Nephron progenitor cell (in vitro differentiated cells): Measurements from ENCODE around the gene SDK1.

Source experiments
- DNase-seq: peaks from one replicate; pipeline ENCODE4 v3.0.0; 2021
- H3K27ac Mint-ChIP-seq: 2 replicates; pipeline ENCODE4 v1.8.0; 2021; ENCODE audit warnings: mild to moderate bottlenecking, moderate library complexity, mixed read lengths
- H3K27me3 Mint-ChIP-seq: 2 replicates; pipeline ENCODE4 v1.8.0; 2021; ENCODE audit warnings: mild to moderate bottlenecking, low read depth, mixed read lengths; ENCODE audit not compliant: poor library complexity
- H3K36me3 Mint-ChIP-seq: 2 replicates; pipeline ENCODE4 v1.8.0; 2021; ENCODE audit warnings: low read depth, mixed read lengths
- H3K4me1 Mint-ChIP-seq: 2 replicates; pipeline ENCODE4 v1.8.0; 2021; ENCODE audit warnings: mixed read lengths
- H3K4me3 Mint-ChIP-seq: 2 replicates; pipeline ENCODE4 v1.8.0; 2021; ENCODE audit warnings: mild to moderate bottlenecking, moderate library complexity, mixed read lengths
- H3K9me3 Mint-ChIP-seq: 2 replicates; pipeline ENCODE4 v1.8.0; 2021; ENCODE audit warnings: mild to moderate bottlenecking, moderate library complexity, mixed read lengths
- TF ChIP-seq, protein P1 (sequence below): fragments of 200-600 bp; sonication (generic); IDR thresholded peaks from 2 replicates; pipeline ENCODE4 v1.5.0; 2021; ENCODE audit warnings: antibody characterized with exemption

The SDK1 gene

DNA sequence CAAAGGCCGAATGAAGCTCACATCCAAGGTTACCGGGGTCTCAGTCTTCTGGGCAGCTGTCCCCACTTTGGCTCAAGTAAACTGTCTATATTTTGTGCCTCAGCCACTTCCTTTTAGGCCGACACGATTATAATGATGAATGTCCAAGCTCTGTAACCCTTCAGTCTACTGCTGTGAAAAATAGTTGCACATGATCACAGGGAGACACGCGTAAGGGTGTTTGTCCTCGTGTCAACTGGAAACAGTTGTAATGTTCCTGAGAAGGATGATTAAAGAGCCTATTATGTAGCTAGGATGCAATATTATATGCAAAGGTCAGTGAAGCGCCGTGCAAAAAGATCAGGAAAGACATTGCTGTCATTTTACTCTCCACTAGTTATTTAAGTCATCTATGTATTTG is 559.9 kb downstream of the SDK1 start:
- no peak for DNase-seq
- H3K4me1 Mint-ChIP-seq = peaks cover 15% of the 10 kb centered on the region
- no peaks in the 10 kb centered on the region for H3K27me3 Mint-ChIP-seq
- no peak overlapping the region for H3K4me3 Mint-ChIP-seq
- TF ChIP-seq, protein P1, sequence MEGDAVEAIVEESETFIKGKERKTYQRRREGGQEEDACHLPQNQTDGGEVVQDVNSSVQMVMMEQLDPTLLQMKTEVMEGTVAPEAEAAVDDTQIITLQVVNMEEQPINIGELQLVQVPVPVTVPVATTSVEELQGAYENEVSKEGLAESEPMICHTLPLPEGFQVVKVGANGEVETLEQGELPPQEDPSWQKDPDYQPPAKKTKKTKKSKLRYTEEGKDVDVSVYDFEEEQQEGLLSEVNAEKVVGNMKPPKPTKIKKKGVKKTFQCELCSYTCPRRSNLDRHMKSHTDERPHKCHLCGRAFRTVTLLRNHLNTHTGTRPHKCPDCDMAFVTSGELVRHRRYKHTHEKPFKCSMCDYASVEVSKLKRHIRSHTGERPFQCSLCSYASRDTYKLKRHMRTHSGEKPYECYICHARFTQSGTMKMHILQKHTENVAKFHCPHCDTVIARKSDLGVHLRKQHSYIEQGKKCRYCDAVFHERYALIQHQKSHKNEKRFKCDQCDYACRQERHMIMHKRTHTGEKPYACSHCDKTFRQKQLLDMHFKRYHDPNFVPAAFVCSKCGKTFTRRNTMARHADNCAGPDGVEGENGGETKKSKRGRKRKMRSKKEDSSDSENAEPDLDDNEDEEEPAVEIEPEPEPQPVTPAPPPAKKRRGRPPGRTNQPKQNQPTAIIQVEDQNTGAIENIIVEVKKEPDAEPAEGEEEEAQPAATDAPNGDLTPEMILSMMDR = no peak
- peaks cover 7% of the 10 kb centered on the region for H3K9me3 Mint-ChIP-seq
- no peaks in the 10 kb centered on the region for H3K36me3 Mint-ChIP-seq
- no peak overlapping the region for H3K27ac Mint-ChIP-seq

DNA sequence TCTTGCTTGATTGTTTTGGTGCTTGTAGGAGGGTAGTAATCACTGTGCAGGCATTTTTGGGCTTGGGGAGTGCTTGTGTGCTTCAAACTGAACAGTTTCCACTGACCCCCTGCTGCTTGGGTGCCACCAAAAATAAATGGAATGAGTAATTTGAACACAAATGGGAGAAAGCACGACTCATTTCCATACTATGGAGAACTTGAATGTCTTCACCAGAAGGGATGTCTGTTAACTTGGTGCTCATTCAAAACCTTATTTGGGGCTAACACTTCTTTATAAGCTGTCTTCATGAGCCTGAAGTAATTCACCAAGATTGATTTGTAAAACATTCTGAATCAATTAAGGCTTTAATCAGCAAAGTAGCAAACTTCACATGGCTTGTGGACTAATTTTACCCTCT is 560.3 kb downstream of the SDK1 start:
- Mint-ChIP-seq H3K4me3 (no peak overlapping the region), H3K4me1 (peaks cover 15% of the 10 kb centered on the region), H3K36me3 (no peaks in the 10 kb centered on the region), H3K27me3 (no peaks in the 10 kb centered on the region), H3K27ac (no peak overlapping the region), H3K9me3 (peaks cover 11% of the 10 kb centered on the region)
- DNase-seq = no peak
- TF ChIP-seq, protein P1 = no peak

- Mint-ChIP-seq H3K4me1 (peaks cover 15% of the 10 kb centered on the region), H3K9me3 (peaks cover 15% of the 10 kb centered on the region), H3K27ac (no peak overlapping the region), H3K27me3 (no peaks in the 10 kb centered on the region), H3K36me3 (no peaks in the 10 kb centered on the region), H3K4me3 (no peak overlapping the region)
- no peak for DNase-seq
- TF ChIP-seq, protein P1 = no peak
Measured at GRCh38 chr7:3861941-3862340, 560.9 kb downstream of the SDK1 start.

DNA sequence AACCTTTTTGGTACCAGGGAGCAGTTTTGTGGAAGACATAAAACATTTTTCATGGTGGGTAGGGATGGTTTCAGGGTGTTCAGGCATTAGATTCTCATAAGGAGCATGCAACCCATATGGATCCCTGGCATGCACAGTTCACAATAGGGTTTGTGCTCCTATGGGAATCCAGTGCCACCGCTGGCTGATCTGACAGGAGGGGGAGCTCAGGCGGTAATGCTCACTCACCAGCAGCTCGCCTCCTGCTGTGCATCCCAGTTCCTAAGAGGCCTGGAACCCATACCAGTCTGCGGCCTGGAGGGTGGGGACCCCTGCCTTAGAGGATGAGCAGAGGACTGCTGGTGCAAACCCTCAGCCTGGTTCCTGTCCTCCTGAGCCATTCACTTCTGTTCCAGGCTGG is 561.7 kb downstream of the SDK1 start:
- Mint-ChIP-seq H3K4me1 (peaks cover 15% of the 10 kb centered on the region), H3K27me3 (no peaks in the 10 kb centered on the region), H3K4me3 (no peak overlapping the region), H3K9me3 (peaks cover 22% of the 10 kb centered on the region), H3K27ac (no peak overlapping the region), H3K36me3 (no peaks in the 10 kb centered on the region)
- TF ChIP-seq, protein P1 = no peak
- DNase-seq = no peak

DNA sequence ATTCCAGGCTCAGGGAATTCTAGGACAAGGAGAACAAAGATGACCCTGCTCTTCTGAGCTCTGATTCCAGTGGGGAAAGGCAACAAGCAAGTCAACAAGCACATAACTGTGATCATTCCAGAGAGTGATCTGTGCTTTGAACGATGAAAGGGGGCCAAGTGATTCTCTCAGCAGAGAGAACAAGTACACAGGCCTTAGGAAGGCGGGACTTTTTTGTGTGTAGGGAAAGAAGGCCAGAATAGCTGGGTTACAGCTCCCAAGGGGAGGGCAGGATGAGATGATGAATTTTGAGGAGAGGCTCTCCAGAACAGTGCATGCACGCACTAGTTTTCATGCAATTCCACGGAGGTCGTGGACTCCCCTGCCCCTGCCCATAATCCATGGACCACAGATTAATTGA is 565.2 kb downstream of the SDK1 start:
- H3K9me3 Mint-ChIP-seq = peaks cover 42% of the 10 kb centered on the region
- H3K27me3 Mint-ChIP-seq = no peaks in the 10 kb centered on the region
- no peak overlapping the region for H3K27ac Mint-ChIP-seq
- H3K36me3 Mint-ChIP-seq = peaks cover 7% of the 10 kb centered on the region
- peaks cover 8% of the 10 kb centered on the region for H3K4me1 Mint-ChIP-seq
- TF ChIP-seq, protein P1 = no peak
- no peak for DNase-seq
- no peak overlapping the region for H3K4me3 Mint-ChIP-seq

GRCh38 chr7:3867863-3868262 is 566.8 kb downstream of the SDK1 start:
- TF ChIP-seq, protein P1 = no peak
- Mint-ChIP-seq H3K4me3 (no peak overlapping the region), H3K27ac (no peak overlapping the region), H3K36me3 (peaks cover 18% of the 10 kb centered on the region), H3K4me1 (no peaks in the 10 kb centered on the region), H3K27me3 (no peaks in the 10 kb centered on the region), H3K9me3 (peaks cover 58% of the 10 kb centered on the region)
- no peak for DNase-seq
